Measurements from ENCODE around the gene NUCKS1.

The NUCKS1 gene

DNA sequence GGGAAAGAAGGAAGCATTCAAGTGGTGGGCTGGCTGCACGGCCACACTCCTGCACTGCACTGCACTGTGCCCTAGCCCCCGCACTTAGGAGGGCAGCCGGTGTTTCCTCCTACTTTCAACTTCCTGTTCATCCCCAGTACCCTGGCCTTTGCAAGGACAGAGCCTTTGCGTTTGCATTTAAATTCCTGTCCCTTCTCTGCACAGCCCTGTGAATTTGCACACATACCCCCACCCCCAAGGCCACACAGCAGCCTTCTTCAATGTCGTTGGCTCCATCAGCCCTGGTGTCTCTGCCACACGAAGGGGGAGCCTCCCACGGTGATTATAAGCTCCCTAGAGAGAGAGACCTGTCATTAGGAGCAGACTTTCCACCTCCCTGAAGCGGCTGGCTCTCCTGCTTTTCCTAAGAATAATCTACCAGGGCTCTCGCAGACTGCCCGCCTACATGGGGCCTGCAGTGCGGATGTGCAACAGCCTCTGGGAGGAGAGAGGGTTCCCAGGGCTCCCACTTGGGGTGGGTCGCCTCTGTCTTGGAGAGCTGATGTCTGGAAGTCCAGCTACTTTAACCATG is 56.5 kb downstream of the NUCKS1 start:
- peak in 1 of 2 donors; percentile 22 for DNase-seq

DNA sequence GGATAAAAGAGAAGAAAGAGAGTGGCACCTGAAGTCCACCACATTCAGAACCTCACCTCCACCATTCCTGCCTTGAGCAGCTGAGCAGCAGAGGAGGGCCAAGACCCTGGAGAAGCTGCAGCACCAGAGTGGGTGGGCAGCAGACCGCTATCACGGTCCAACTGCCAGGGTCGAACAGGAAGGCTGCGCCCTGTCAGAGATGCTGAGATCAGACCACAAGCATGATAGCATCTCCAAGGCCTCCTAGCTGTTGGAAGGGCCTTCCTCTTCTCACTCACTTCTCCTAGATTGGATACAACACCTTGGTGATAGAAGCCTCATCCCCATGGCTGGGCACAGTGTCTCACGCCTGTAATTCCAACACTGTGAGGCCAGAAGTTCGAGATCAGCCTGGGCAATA is 57.6 kb downstream of the NUCKS1 start:
- DNase-seq, result peak in 1 of 2 donors; percentile 24

DNA sequence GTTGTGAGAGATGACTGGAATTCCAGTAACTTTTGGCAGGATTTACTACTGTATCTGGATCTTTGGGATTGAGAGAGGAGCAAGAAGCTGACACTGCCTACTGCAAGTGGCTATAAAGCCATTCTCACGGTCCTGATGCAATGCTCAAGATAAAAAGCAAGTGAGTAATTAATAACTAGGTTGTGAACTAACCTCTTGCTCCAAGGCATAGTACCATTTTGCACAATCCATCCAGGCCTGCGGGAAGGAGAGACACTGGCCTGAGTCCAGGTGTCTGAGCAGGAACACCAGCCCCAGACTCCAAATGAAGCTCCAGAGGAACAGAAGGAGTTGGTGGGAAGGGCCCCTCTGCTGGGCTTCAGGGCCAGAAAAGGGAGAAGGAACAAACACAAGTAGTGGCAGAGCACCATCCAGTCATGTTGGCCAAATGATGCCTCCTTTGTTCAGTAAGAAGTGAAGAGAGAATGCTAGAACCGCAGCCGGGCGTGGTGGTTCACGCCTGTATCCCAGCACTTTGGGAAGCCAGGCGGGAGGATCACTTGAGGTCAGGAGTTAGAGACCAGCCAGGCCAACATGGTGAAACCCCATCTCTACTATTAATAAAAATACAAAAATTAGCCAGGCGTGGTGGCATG is 59.7 kb downstream of the NUCKS1 start:
- no peak for DNase-seq

DNA sequence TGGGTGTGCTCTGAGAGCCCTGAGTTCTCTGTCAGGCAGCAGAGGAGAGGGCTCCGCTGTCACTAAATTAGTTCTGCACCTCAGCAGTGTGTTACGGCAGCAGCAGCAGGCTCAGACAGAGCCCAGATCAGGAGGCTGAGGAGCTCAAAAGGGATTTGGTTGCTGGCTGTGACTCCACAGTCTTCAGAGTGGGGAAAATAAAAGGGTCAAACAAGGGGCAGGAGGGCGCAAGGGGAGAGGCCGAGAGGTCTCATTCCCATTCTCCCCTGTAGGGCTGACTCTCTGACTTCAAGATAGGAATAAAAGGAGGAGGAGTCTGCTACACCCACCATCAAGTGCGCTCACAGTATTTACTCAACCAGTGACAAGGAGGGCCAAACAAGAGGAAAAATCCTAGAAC is 60.5 kb downstream of the NUCKS1 start:
- DNase-seq, result no peak

DNA sequence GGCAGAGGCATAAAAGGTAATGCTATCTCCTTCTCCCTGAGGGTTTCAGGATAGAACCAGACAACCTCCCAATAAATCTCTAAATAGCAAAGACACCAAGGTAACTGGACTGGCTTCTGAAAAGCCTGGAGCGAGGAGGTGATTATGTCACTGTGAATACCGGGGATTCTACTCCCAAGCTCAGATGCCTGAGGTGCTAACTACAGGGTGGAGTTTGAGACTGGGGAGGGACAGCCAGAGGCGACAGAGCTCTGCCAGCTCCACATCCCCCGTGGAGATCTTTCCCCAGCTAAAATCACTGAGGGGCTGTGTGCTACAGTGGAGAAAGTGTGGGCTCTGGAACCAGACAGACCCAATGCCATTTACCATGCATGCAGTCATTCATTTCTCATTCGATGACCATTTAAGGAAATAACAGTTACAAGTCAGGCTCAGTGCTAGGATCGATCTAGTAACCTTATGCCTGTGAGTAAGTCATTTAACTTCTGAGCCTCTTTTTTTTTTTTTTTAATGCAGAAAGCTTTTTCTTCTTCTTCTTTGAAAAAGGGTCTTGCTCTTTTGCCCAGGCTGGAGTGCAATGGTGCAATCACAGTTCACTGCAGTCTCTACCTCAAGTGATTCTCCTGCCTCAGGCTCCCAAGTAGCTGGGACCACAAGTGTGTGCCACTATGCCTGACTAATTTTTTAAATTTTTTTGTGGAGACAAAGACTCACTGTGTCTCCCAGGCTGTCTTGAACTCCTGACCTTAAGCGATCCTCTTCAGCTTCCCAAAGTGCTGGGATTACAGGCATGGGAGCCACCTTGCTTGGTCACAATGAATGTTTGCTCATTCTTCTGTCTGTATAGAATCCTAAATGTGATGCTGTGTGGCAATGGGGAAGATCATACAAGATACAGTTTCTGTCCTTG is 61.6 kb downstream of the NUCKS1 start:
- no peak for DNase-seq

DNA sequence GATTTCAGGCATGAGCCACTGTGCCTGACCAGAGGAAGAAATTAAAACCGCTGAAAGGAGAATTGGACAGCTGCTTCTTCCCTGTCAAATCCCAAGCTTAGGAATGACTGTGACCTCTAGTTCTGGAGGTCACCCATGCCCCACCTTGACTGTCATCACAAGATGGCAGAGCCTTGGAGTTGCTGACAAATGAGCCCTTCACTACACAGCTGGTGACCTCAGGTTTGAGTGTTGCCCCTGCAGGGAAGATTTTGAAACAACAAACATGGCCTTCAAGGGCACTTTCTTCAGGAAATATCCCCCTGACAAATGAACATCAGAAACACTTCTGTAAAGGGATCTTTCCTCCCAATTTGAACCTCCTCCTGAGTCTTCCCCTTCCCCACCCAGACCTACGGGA is 62.7 kb downstream of the NUCKS1 start:
- no peak for DNase-seq

DNA sequence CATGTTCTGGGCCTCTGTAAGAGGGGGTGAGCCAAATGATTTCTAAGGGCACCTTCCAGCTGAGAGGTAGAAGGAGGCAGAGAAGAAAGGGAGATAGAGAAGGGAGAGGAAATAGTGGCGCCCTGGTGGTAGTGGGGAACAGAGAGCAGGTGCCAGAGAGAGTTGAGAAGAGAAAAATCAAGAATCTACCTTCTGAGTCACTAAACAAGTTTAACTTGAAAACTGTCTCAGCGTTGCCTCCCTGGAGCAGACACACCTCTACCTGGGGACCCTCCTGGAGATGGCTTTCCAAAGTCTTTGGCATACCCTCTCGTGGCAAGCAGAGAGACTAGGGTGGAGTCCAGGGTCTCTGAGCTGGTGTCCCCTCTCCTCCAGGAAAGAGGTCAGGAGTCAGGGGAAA is 68.6 kb downstream of the NUCKS1 start:
- no peak for DNase-seq

DNA sequence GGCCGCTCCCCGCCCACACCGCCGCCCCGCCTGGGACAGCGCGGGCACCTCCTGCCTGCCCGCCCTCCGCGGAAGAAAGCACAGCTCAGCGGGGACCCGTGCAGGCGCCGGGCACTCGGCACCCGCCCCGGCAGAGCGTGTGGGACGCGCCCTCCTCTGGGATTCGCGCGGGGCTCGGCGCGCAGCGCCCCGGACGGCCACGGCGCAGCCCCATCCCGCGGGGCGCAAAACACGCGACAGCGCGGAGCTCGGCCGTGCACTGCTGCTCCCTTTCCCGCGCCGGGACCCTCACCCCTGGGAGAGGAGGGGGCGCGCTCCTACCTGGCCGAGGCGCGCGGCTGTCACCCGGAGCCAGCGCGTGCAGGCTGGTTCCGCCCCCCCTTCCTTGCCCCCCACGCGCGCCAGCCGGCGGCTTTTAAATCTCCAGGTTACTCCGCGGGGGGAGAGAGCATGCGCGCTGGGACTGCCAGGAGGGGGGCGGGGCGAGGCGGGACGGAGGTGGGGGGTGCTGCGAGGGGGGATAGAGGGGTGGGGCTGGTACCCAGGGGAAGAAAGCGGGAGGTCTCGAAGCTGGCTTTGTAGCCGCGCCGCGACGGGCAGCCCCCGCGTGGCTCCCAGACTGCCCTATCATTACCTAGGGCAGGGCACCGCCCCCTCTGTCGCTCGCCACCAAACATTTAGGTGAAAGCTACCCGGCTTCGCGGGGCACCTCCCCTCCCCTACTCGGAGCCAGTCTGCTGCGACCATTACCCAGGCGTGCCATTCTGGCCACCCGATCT is 69.7 kb downstream of the NUCKS1 start, which contains the start of gene SLC45A3:
Gene SLC45A3, minus strand, starts transcription at position 437 of the 779 bp plus-strand sequence. CDS start 15,853 bp downstream, outside the sequence.
- peak in 1 of 2 donors; percentile 33 for DNase-seq

DNA sequence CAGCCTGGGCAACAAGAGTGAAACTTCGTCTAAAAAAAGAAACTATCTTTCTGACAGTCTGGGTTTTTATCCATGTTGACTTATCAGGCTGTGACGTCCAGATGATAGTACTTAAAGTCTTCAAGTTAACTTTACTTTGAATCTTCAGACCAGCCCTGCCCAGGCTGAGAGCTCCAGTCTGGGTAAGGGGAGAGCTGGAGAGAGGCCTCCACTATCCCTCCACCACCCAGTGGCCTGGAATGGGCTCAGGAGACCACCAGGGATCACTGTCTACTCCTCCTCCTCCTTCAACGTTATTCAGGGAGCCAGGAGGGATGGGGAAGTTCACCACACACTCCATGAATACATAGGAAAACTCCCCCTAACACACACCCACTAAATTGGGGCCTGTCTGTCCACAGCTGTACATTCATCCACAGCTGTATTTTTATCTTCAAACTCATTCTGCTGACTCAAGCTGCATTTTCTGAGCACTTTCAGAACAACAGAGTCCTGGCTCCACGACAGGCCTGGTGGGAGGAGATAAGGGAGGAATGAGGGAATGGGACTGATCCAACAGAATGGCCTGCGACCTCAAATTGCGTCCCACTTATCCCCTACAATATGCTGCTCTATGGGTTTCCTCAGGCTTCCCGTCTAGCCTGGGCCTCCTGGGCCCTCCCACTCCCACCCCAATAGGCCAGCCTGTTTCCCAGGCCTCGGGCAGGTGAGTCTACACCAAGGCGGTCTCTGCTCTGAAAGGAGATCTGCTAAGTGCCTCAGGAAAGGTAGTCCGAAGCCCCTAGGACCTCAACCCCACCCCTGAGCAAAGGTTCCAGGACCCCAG is 71.5 kb downstream of the NUCKS1 start:
- no peak for DNase-seq

DNA sequence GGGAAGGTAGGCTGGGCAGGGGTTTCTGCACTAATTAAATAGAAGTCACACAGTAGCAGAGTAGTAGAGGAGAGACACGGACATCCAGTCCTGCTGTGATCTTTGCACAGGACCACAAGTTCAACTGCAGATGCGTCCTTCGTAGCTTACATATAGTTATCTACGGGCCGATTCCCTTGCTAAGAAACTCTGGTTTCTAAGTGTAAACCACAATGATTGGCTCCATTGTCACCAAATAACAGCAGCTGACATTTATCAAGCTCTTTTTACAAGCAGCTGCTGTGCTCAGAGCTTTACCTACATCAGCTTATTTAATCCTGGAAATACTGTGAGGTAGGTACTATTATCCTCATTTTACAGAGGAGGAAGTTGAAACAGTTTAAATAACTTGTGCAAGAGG is 72.8 kb downstream of the NUCKS1 start:
- no peak for DNase-seq

DNA sequence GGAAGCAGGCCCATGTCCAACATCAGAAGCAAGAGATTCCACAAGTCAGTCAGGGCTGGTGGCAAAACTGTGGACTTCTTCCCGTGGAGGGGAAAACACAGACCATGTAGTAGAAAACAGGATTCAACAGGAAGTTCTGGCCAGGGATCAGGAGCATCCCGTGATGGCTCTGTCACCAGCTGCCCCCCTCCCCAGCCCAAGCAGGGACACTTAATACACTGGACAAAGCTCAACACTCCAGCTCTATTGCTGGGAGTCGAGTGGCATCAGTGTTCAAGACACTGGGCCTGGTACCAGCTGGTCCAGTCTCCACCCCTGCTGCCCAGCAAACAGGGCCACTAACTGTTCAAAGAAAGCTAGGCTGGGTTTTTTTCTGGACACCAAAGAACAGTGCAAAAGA is 73.4 kb downstream of the NUCKS1 start:
- DNase-seq, result no peak

DNA sequence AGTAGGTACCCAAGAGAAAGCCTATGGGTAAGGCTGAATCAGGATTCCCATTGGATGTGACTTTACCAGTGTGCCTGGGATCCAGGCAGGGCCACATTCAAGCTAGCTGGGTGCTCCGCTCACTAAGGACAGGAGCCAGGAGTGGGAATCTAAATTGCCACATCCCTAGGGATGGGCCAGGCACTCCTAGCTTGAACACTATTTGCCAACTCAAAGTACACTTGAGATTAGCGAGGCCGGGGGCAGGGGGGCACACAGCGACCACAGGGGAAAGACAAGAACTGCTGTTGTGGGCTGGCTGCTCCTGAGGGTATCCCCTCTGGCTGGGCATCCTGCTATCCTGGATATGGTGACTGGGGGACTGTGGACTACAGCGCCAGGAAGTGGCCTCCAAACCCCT is 74.0 kb downstream of the NUCKS1 start:
- DNase-seq, result no peak

DNA sequence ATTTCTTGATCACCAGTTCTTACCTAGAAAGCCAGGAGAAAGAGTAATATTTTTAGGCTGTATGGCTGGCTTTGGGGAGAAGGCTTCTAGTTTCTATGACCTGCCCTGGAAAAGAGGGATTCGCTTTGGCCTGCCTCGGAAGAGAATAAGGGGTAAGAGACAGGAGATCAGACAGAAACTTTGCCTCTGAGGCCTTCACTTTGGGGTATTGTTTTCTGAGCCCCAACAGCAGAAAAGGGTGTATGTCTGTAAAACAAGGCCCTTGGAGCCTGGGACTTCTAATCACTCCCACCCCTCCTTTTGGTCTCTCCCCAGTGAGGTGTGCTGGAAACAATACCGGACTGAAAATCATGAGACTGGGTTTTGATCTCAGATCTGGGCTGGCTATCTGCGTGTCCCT is 74.7 kb downstream of the NUCKS1 start:
- no peak for DNase-seq

DNA sequence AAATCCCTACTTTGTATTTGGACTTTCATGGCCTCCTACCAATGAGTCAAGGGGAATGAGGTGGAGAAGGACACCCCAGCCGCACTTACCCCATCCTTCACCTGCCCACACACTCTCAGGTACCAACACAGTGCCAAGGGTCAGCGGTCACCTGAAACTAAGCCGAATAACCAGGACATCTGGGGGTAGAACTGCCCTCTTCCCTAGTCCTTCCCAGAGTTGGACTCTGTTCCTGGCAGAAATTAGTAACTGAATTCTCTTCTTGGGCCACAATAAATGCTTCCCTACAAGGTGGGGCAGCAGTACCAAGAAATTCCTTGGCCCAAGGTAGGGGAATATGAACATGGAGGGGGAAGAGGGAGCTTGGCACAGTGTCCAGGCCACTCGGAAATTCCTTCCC is 77.0 kb downstream of the NUCKS1 start:
- no peak for DNase-seq

DNA sequence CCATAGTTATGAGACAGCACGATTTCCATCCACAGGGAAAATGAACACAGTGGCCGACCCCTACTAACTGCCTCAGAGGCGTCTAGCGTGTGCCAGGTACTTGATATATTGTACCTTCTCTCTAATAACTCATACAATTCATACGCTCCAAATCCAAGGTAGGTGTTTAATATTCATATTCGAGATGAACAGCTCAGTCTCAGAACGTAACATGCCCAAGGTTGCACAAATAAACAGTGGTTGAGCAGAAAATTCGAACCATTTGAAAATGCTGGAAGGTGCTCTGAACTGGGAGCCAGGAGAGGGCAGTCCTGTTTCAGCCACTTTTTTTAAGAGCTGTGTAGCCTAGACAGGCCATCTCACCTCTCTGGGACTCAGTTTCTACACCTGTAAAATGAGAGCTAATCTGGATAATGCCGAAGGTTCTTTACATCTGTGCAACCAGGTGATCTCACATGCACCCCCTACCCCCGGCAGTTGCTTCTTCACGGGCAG is 77.5 kb downstream of the NUCKS1 start:
- DNase-seq, result no peak

DNA sequence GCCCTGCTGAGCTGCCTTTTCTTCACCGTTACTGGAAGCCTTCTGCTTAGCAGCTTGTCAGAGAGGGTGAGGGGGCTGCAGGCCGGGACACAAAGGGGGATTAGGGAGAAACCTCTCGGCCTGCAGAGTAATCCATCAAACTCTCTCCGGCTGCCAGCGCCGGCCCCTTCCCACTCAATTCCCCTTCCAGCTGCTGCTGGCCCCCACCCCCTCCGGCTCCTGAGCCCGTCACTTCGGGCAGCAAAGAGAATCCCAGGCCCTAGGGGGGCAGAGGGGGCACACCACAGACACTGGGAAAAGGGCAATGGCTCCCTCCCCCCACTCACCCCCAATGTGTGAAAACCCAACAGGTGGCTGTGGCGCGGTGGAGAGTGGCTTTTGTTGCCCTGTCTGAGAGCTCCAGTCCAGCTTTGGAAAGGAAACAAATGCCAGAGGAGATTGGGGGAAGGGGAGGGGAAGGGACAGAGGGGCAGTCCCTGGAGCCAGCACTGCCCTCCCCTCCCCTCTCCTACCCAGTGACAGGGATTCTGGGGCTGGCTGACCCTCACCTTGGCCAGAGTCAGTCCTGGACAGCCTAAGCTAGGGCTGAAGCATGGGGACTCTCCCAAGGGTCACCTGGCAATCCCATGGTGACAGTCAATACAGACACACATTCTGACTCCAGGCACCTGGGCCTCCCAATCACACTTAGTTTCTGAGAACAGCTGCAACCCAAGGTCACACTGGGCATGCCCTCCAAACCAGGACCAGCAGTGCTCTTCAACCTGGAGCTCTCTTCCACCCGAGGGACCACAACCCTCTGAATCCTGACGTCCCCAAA is 79.2 kb downstream of the NUCKS1 start:
- no peak for DNase-seq

DNA sequence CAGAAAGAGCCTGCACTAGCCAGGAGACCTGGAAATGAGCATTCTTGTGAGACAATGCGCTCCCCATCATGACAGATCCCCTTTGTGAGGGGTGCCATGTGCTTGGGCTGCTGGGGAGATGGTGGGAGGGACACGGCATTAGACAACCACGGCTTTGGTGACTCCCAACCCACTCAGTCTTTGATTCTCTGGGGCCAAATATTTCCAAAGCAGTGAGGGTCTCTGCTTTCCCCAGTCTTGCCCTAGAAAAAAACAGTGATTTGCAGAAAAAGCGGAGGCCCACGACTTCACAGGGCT is 79.9 kb downstream of the NUCKS1 start:
- no peak for DNase-seq

DNA sequence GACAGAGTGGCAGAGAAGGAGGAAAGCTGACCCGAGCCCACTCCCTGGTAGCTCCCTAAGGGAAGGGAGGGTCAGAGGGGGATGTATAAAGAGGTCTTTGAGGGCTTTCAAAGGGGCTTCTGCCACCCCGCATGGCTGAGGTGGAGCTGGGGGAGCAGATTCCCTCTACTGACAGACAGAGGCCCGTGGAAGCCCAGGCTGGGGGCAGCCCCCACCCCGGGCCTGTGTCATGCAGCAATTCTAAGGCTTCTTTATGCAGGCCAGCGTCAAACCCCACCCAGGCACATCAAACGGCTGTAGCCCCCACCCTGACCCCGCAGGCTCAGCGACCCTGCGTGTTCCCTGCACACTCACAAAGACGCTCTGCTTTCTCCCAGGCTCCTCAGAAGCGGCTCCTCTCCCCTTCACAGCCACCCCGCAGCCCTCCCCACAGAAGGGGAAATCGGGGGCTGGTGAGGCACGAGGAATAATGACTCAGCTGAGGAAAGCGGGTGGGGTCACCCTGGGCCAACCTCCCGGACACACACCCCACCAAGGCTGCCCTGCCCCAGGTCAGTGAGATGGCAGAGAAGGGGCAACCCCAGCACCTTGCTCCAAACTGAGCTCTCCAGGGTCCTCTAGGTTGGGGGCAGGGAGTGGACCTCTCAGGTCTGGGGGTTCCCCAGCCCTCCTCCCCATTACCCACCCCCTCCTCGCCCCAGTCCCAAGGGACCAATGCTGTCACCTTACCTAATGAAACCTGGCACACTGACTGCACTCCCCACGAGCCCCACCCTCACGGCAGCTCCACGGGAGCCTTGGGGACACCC is 80.4 kb downstream of the NUCKS1 start:
- DNase-seq, result peak in 1 of 2 donors; percentile 50

DNA sequence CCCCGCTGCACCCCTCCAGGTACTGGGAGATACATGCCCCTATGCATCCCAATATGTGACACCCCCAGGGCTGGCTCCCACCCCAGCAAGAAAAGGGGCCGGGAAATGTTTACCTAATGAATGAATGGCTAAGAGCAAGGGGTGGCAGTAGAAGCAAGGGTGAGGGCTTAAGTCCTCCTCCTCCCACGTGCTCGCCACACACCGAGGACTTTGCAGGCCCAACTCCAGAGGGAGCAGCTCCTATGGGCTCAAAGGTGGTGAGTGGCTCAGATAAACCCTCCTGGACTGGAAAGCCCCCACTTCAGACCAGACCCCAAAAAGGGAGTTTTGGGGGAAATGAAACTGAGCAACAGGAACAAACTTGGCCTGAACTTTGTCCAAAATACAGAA is 81.0 kb downstream of the NUCKS1 start:
- peak in 1 of 2 donors; percentile 23 for DNase-seq

DNA sequence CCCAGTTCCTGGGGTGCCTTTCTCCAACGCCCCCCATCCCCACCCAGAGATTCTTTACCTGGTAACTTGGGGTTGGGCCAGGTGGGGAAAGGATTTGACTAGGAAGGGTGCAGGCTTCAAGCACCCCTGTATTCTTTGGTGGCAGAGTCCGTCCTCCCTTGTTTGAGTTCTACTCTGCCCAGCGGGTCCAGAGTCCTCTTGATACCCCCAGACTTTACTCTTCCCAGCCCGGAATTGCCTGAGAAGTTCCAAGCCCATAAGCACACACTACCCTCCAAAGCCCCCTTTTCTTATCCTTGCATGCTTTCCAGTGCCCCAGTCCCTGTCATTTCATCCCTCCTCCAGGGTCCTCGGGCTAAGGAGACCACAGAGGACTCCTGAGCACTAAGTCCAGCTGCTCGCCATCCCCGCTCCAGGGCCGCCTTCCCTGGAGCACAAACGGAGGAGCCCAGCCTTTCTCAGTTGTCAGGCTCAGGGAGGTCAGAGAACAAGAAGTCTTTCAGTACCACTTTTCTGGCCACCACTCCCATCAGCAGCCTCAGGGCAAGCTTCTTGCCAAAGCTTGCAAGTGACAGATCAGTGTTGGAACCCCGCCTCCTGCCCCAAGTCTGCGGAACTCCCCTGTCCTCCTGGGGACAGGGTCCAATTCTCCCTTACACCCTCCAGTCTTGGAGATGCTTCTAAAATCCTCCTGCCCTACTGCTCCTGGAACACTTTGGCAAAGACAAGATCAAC is 81.9 kb downstream of the NUCKS1 start:
- no peak for DNase-seq
